Colonic mucosa (tissue), 4 donors: ENCODE data around the gene PCMT1. TPM values are rescaled to one million over a fixed set of nuclear protein-coding genes. Genes with fewer than 3 reads are reported as not detected.

Experiments
- DNase-seq: peaks from one replicate; pipeline ENCODE4 v3.0.0-alpha.2; 2020
- H3K27ac ChIP-seq: fragments of 200-600 bp; one replicate; pipeline ENCODE4 v1.8.0; 2021
- H3K27me3 ChIP-seq: fragments of 200-600 bp; one replicate; pipeline ENCODE4 v1.8.0; 2021
- H3K36me3 ChIP-seq: fragments of 200-600 bp; one replicate; pipeline ENCODE4 v1.8.0; 2021
- H3K4me1 ChIP-seq: fragments of 200-600 bp; one replicate; pipeline ENCODE4 v1.8.0; 2021; ENCODE audit warnings: mild to moderate bottlenecking
- H3K4me3 ChIP-seq: fragments of 200-600 bp; one replicate; pipeline ENCODE4 v1.8.0; 2021
- H3K9ac ChIP-seq, 2 donors: one replicate each; pipeline ENCODE4 v1.7.0; 2013; ENCODE audit warnings: control low read depth in 2 of 2, low read depth in 2 of 2, low read length in 2 of 2
- H3K9me3 ChIP-seq: fragments of 200-600 bp; one replicate; pipeline ENCODE4 v1.8.0; 2021
- intact Hi-C: fragments of 100-400 bp; cut with DNase I; formaldehyde crosslinking; loops from one replicate; pipeline ENCODE4 v1.14.1; 2022
- total RNA-seq, 2 donors: library from RNA; stranded (reverse); fragmentation: NEBNext Ultra II Directional in 1 of 2; extraction: Animal tissue kit (Norgen Biotek cat#: 25700) in 1 of 2; gene quantifications; one replicate each; pipeline ENCODE4 v1.2.1, GENCODE V29; 2021
- TF ChIP-seq, protein P1 (sequence below): fragments of 200-600 bp; IDR thresholded peaks from one replicate; pipeline ENCODE4 v1.8.0; 2022; ENCODE audit warnings: antibody characterized with exemption, mild to moderate bottlenecking
- donor health status: healthy.
- donor health status: DM: no; HTN: no; CAD: no.
- donor health status: DM: no; HTN: no; CAD: no.

PCMT1 gene
- total RNA-seq, result 10 to 100 TPM; 65.5 to 74.0 TPM

DNA sequence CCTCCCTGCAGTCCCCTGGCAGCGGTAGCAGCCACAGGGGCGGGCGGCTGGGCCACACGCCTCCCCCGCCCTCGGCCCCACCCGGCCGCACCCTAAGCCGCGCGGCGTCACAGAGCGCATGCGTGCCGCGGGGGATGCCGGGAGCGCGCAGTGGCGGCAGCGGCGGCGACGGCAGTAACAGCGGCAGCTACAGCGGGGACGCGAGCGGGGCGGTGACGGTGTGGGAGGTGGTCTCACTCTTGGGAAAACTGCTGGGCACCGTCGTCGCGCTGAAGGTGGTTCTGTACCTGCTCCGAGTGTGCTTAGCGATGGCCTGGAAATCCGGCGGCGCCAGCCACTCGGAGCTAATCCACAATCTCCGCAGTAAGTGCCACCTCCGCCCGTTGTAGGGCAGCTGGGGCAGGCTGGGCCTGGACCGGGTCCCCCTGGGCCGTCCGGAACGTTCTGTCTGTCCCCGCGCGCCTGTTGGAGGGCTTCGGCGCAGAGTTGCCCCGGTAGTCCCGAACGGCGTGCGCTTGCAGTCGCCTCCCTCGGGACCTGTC is at the start of gene PCMT1:
TSS of gene PCMT1 (plus strand) at position 148 of the 542 bp plus-strand sequence. CDS start at position 309, 161 bp downstream.
- TF ChIP-seq, protein P1, sequence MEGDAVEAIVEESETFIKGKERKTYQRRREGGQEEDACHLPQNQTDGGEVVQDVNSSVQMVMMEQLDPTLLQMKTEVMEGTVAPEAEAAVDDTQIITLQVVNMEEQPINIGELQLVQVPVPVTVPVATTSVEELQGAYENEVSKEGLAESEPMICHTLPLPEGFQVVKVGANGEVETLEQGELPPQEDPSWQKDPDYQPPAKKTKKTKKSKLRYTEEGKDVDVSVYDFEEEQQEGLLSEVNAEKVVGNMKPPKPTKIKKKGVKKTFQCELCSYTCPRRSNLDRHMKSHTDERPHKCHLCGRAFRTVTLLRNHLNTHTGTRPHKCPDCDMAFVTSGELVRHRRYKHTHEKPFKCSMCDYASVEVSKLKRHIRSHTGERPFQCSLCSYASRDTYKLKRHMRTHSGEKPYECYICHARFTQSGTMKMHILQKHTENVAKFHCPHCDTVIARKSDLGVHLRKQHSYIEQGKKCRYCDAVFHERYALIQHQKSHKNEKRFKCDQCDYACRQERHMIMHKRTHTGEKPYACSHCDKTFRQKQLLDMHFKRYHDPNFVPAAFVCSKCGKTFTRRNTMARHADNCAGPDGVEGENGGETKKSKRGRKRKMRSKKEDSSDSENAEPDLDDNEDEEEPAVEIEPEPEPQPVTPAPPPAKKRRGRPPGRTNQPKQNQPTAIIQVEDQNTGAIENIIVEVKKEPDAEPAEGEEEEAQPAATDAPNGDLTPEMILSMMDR, result no peak
- intact Hi-C loops, result no loop called here

DNA sequence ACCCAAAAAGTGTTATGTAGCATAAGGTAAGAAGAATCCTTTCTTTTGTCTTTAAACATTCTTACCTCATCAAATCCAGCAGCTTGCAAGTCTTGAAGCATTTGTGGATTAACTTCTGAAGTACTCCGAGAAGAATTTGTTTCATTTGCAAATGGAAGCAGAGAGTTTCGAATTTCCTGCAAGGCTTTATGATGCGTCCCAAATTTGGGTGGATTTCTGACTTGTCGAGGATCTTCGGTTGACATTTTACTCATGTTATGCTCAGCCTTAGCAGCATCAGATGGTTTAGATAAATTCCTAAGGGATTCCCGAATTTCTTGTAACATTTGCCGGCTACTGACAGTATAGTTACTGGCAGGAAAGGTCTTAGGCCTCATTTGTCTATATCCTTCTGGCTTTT is 47.8 kb upstream of the PCMT1 start:
- TF ChIP-seq, protein P1, result no peak
- intact Hi-C loops, result no loop called here
- peaks cover 3% of the 10 kb centered on the region for H3K4me1 ChIP-seq
- H3K27ac ChIP-seq, result no peak overlapping the region
- no peak overlapping the region for H3K9ac ChIP-seq
- no peak overlapping the region for H3K4me3 ChIP-seq
- H3K36me3 ChIP-seq, result no peaks in the 10 kb centered on the region
- no peak for DNase-seq
- no peaks in the 10 kb centered on the region for H3K9me3 ChIP-seq
- H3K27me3 ChIP-seq, result no peaks in the 10 kb centered on the region

More for the DNA sequence above, at the start of gene PCMT1:
- Histone ChIP-seq H3K27me3 (no peaks in the 10 kb centered on the region), H3K4me3 (peak within 1 kb of the TSS; percentile 74), H3K27ac (peak within 1 kb of the TSS; percentile 69), H3K4me1 (peaks cover 6% of the 10 kb centered on the region), H3K36me3 (no peaks in the 10 kb centered on the region), H3K9me3 (no peaks in the 10 kb centered on the region), H3K9ac (peak within 1 kb of the TSS; percentile 96 to 97)
- DNase-seq, result peak; percentile 89

DNA sequence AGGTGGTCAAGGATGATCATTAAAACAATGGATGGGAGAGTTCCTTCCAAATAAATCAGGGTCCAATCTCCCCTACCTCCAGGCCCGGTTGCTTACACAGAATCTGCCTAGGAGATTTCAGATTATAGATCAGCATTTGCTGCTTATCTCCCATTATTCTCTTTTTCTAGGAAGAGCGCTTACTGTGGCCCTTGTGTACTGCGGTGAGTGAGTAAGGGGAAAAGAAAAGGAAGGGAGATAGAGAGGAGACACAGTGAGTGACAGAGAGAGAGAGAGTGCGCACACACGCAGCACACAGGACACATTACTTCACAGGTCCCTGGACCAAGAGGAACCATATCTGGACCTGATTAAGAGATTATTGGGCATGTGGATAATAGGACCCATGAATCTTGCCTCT is 37.8 kb upstream of the PCMT1 start:
- Histone ChIP-seq H3K4me3 (no peak overlapping the region), H3K9ac (no peak overlapping the region), H3K9me3 (no peaks in the 10 kb centered on the region), H3K36me3 (no peaks in the 10 kb centered on the region), H3K27ac (no peak overlapping the region), H3K4me1 (no peaks in the 10 kb centered on the region), H3K27me3 (no peaks in the 10 kb centered on the region)
- intact Hi-C loops, result no loop called here
- DNase-seq, result no peak
- TF ChIP-seq, protein P1, result no peak

DNA sequence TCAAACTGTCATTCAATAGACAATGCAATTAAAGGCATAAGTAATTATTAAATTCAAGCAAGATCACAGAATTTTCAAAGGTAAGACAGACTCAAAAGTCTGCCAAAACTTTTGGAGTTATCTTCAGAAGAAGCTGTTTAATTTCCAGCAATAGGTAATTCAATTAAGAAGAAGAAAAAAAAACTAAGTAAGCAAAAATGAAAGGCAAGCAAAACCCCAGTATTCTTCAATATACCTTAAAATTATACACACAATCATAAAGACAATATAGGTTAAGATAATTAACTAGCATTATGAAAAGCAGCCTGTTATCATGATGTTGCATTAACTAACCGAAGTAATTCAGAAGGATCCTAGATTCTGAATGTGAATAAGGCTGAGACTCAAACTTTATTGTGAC is 35.1 kb upstream of the PCMT1 start:
- no peak for DNase-seq
- Histone ChIP-seq H3K9me3 (no peaks in the 10 kb centered on the region), H3K27ac (no peak overlapping the region), H3K36me3 (no peaks in the 10 kb centered on the region), H3K9ac (no peak overlapping the region), H3K27me3 (no peaks in the 10 kb centered on the region), H3K4me1 (no peaks in the 10 kb centered on the region), H3K4me3 (no peak overlapping the region)
- TF ChIP-seq, protein P1, result no peak
- intact Hi-C loops, result no loop called here

DNA sequence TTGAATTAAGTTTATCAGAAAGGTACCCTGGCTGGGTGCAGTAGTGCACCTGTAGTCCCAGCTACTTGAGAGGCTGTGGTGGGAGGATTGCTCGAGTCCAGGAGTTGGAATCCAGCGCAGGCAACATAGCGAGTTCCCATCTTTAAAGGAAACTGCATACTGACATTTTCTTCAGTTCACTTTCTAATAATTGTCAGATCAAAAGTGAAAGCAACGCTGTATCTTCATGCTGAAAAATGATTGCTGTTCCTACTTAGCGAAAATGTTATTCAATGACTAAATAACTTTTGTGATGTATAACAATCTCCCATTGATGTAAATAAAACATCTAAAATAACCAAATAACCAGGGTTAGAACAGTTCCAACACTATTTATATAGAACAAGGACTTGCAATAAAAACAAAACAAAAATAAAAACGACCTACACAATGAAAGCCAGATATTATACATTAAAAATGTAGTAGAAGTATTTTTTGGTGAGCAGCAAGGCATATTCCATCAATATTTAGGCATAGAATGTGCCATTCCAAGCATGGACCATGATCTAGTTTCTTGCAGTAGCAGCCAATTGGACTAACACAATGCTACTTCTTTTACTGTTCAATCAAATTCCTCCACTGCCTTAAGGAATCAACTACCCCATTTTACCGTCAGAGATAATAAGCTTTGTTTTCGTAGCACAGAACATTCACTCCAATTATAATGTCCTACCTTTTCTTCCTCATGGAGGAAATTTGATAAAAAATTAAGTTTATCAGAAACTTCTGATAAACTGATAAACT is 33.2 kb upstream of the PCMT1 start:
- Histone ChIP-seq H3K27me3 (no peaks in the 10 kb centered on the region), H3K4me1 (no peaks in the 10 kb centered on the region), H3K4me3 (peak overlapping the region; percentile 81), H3K36me3 (no peaks in the 10 kb centered on the region), H3K9ac (no peak overlapping the region), H3K9me3 (no peaks in the 10 kb centered on the region), H3K27ac (peak overlapping the region; percentile 98)
- intact Hi-C loops, result loop anchor here (5.0 kb wide), 1 partner anchor 149 kb away; the partner anchor contains the start of gene GINM1
- TF ChIP-seq, protein P1, result no peak
- no peak for DNase-seq
